IMR-90 (cell line): ENCODE results near the gene PBRM1. TPM values are rescaled to one million over a fixed set of nuclear protein-coding genes. Genes with fewer than 3 reads are reported as not detected.
A peak's percentile ranks its signal among the peaks of the same experiment; 100 is the strongest.

Experiments used
- ATAC-seq: fragments of 200-7000 bp; cut with Tn5 transposase; 2 replicates; pipeline ENCODE4 v1.9.1; 2020; ENCODE audit warnings: low read depth, mild to moderate bottlenecking, moderate library complexity
- BruUV-seq: library from RNA; stranded (reverse); fragments of 400-500 nt; replicated peaks from 2 replicates; lab custom pipeline; 2021; lab: Mats Ljungman, UMichigan
- CTCF ChIA-PET: fragments of 300-600 bp; formaldehyde crosslinking; extraction: SDS; loops from one replicate; lab custom pipeline; 2021; ENCODE audit warnings: antibody characterized with exemption; lab: Yijun Ruan, JAX
- POLR2A ChIA-PET: fragments of 300-600 bp; sonication (Branson Sonifier 250); formaldehyde crosslinking; loops from one replicate; lab custom pipeline; 2022; ENCODE audit warnings: antibody characterized with exemption; ENCODE audit not compliant: unreplicated experiment; lab: Charles Lee
- DNase-seq: peaks from one replicate; pipeline ENCODE4 v3.0.0; 2013
- H2AFZ ChIP-seq: replicated peaks from 2 replicates; pipeline ENCODE3; 2013; ENCODE audit warnings: low read length, mild to moderate bottlenecking; ENCODE audit not compliant: poor library complexity
- H2AK5ac ChIP-seq: 2 replicates; pipeline ENCODE4 v1.6.1; 2013; ENCODE audit warnings: low read depth, low read length, inconsistent platforms
- H2AK9ac ChIP-seq: replicated peaks from 2 replicates; pipeline ENCODE3; 2013; ENCODE audit warnings: mild to moderate bottlenecking, low read depth, low read length, moderate library complexity; ENCODE audit not compliant: poor library complexity
- H2BK120ac ChIP-seq: 2 replicates; pipeline ENCODE4 v1.6.1; 2013; ENCODE audit warnings: low read depth, low read length, inconsistent platforms
- H2BK15ac ChIP-seq: 3 replicates; pipeline ENCODE4 v1.6.1; 2013; ENCODE audit warnings: low read depth, low read length, inconsistent platforms
- H2BK20ac ChIP-seq: 2 replicates; pipeline ENCODE4 v1.6.1; 2013; ENCODE audit warnings: low read depth, mild to moderate bottlenecking, inconsistent platforms, low read length, moderate library complexity
- H2BK5ac ChIP-seq: 2 replicates; pipeline ENCODE4 v1.6.1; 2013; ENCODE audit warnings: mild to moderate bottlenecking, low read depth, low read length, inconsistent platforms; ENCODE audit not compliant: poor library complexity, severe bottlenecking
- H3K14ac ChIP-seq: replicated peaks from 2 replicates; pipeline ENCODE4 v1.6.1; 2013; ENCODE audit warnings: low read depth, low read length, inconsistent platforms
- H3K18ac ChIP-seq: 2 replicates; pipeline ENCODE4 v1.6.1; 2013; ENCODE audit warnings: low read depth, low read length, control low read depth
- H3K23ac ChIP-seq: 2 replicates; pipeline ENCODE4 v1.6.1; 2013; ENCODE audit warnings: low read depth, low read length, inconsistent platforms
- H3K27ac ChIP-seq: 2 replicates; pipeline ENCODE4 v1.5.1; 2013; ENCODE audit warnings: mild to moderate bottlenecking, control low read depth, low read length; ENCODE audit not compliant: insufficient read depth
- H3K27me3 ChIP-seq: 2 replicates; pipeline ENCODE4 v1.6.1; 2013; ENCODE audit warnings: low read length; ENCODE audit not compliant: control insufficient read depth, insufficient read depth
- H3K36me3 ChIP-seq: 2 replicates; pipeline ENCODE4 v1.6.1; 2013; ENCODE audit warnings: low read length, mixed read lengths; ENCODE audit not compliant: control insufficient read depth, insufficient read depth
- H3K4ac ChIP-seq: 2 replicates; pipeline ENCODE4 v1.6.1; 2013; ENCODE audit warnings: low read depth, low read length, inconsistent platforms
- H3K4me1 ChIP-seq: 2 replicates; pipeline ENCODE4 v1.6.1; 2013; ENCODE audit warnings: low read length, mixed read lengths; ENCODE audit not compliant: control insufficient read depth, insufficient read depth
- H3K4me2 ChIP-seq: 2 replicates; pipeline ENCODE4 v1.6.1; 2013; ENCODE audit warnings: low read depth, mild to moderate bottlenecking, control low read depth, low read length, moderate library complexity
- H3K4me3 ChIP-seq: 2 replicates; pipeline ENCODE4 v1.5.1; 2013; ENCODE audit warnings: low read depth, mild to moderate bottlenecking, control low read depth, low read length, moderate library complexity; ENCODE audit not compliant: insufficient read depth
- H3K56ac ChIP-seq: 2 replicates; pipeline ENCODE4 v1.6.1; 2013; ENCODE audit warnings: low read length, inconsistent platforms; ENCODE audit not compliant: insufficient read depth; ENCODE audit errors: extremely low read depth
- H3K79me1 ChIP-seq, 2 experiments: 2 replicates each; pipeline ENCODE4 v1.6.1; 2013; ENCODE audit warnings: low read length in 2 of 2, inconsistent platforms in 1 of 2, low read depth in 1 of 2
- H3K9ac ChIP-seq: 2 replicates; pipeline ENCODE4 v1.6.1; 2013; ENCODE audit warnings: low read depth, low read length, control low read depth
- H3K9me1 ChIP-seq: 2 replicates; pipeline ENCODE4 v1.6.1; 2013; ENCODE audit warnings: low read length, inconsistent platforms; ENCODE audit not compliant: insufficient read depth
- H3K9me3 ChIP-seq: 2 replicates; pipeline ENCODE4 v1.6.1; 2013; ENCODE audit warnings: low read length; ENCODE audit not compliant: control insufficient read depth, insufficient read depth
- H4K20me1 ChIP-seq: 2 replicates; pipeline ENCODE4 v1.6.1; 2013; ENCODE audit warnings: low read length, inconsistent platforms; ENCODE audit not compliant: insufficient read depth
- H4K5ac ChIP-seq: 2 replicates; pipeline ENCODE4 v1.6.1; 2013; ENCODE audit warnings: mild to moderate bottlenecking, low read depth, low read length, control low read depth
- H4K8ac ChIP-seq, 2 experiments: 2 replicates each; pipeline ENCODE4 v1.6.1; 2013; ENCODE audit warnings: low read depth in 2 of 2, low read length in 2 of 2, control low read depth in 1 of 2, inconsistent platforms in 1 of 2
- H4K91ac ChIP-seq: 2 replicates; pipeline ENCODE4 v1.6.1; 2013; ENCODE audit warnings: low read depth, low read length, inconsistent platforms; ENCODE audit not compliant: insufficient read depth
- BHLHE40 ChIP-seq: fragments of 150-350 bp; IDR thresholded peaks from 2 replicates; pipeline ENCODE4 v1.6.1; 2016; ENCODE audit warnings: mild to moderate bottlenecking, low read depth, low read length
- CEBPB ChIP-seq: IDR thresholded peaks from 2 replicates; pipeline ENCODE4 v1.6.1; 2012; ENCODE audit warnings: low read depth, low read length, improper control_type of control experiment
- CHD1 ChIP-seq: IDR thresholded peaks from 2 replicates; pipeline ENCODE4 v1.6.1; 2012; ENCODE audit warnings: low read depth, low read length, improper control_type of control experiment
- CTCF ChIP-seq: conservative IDR thresholded peaks from 2 replicates; pipeline ENCODE4 v1.5.1; 2012; ENCODE audit warnings: mild to moderate bottlenecking, low read depth, low read length, improper control_type of control experiment
- ELK1 ChIP-seq: fragments of 150-350 bp; IDR thresholded peaks from 2 replicates; pipeline ENCODE4 v1.6.1; 2016; ENCODE audit warnings: low read depth, mild to moderate bottlenecking, low read length, moderate library complexity, borderline replicate concordance
- FOS ChIP-seq: fragments of 150-350 bp; IDR thresholded peaks from 2 replicates; pipeline ENCODE4 v1.6.1; 2016; ENCODE audit warnings: low read depth, low read length
- MAFK ChIP-seq: IDR thresholded peaks from 2 replicates; pipeline ENCODE4 v1.6.1; 2012; ENCODE audit warnings: low read depth, low read length, improper control_type of control experiment
- MAZ ChIP-seq: IDR thresholded peaks from 2 replicates; pipeline ENCODE4 v1.6.1; 2012; ENCODE audit warnings: low read depth, mild to moderate bottlenecking, low read length, improper control_type of control experiment, moderate library complexity, borderline replicate concordance
- MXI1 ChIP-seq: IDR thresholded peaks from 2 replicates; pipeline ENCODE4 v1.6.1; 2012; ENCODE audit warnings: low read depth, mild to moderate bottlenecking, low read length, moderate library complexity, borderline replicate concordance
- NFE2L2 ChIP-seq: fragments of 150-350 bp; IDR thresholded peaks from 2 replicates; pipeline ENCODE4 v1.6.1; 2016; ENCODE audit warnings: low read depth, mild to moderate bottlenecking, low read length
- POLR2A ChIP-seq: IDR thresholded peaks from 2 replicates; pipeline ENCODE4 v1.6.1; 2012; ENCODE audit warnings: mild to moderate bottlenecking, low read depth, low read length
- RAD21 ChIP-seq: IDR thresholded peaks from 2 replicates; pipeline ENCODE4 v1.6.1; 2012; ENCODE audit warnings: low read length, improper control_type of control experiment
- RCOR1 ChIP-seq: IDR thresholded peaks from 2 replicates; pipeline ENCODE4 v1.6.1; 2012; ENCODE audit warnings: mild to moderate bottlenecking, low read length, improper control_type of control experiment; ENCODE audit not compliant: insufficient replicate concordance
- RFX5 ChIP-seq: IDR thresholded peaks from 2 replicates; pipeline ENCODE4 v1.8.0; 2012; ENCODE audit warnings: low read depth, mild to moderate bottlenecking, low read length, moderate library complexity
- SMC3 ChIP-seq: fragments of 150-350 bp; IDR thresholded peaks from 2 replicates; pipeline ENCODE4 v1.6.1; 2016; ENCODE audit warnings: low read depth, mild to moderate bottlenecking, antibody characterized with exemption, low read length, moderate library complexity
- USF2 ChIP-seq: fragments of 150-350 bp; IDR thresholded peaks from 2 replicates; pipeline ENCODE4 v1.6.1; 2017; ENCODE audit warnings: mild to moderate bottlenecking, antibody characterized with exemption, low read length, low read depth
- WGBS, 2 experiments: methylation state at CpG; one replicate each; pipeline versions ENCODE4 v1.1.5 to v1.1.7; 2013; ENCODE audit warnings: missing lambda C conversion rate in 2 of 2; ENCODE audit not compliant: insufficient read length in 1 of 2; ENCODE audit errors: extremely low coverage in 2 of 2; 5-methylcytosine and 5-hydroxymethylcytosine counted together
- dilution Hi-C: fragments of 300-500 bp; cut with HindIII; formaldehyde crosslinking; loops from one replicate; pipeline ENCODE4 v1.14.3; 2018; ENCODE audit warnings: low sequenced_read_pairs; ENCODE audit not compliant: unreplicated experiment
- in situ Hi-C: fragments of 300-500 bp; cut with MboI; formaldehyde crosslinking; loops from 3 replicates; pipeline ENCODE4 v1.14.3; 2019; ENCODE audit warnings: low sequenced_read_pairs, inconsistent platforms, mixed read lengths
- intact Hi-C: fragments of 100-400 bp; cut with micrococcal nuclease; formaldehyde crosslinking; loops from 2 replicates; pipeline ENCODE4 v1.10.0; 2022
- polyA plus RNA-seq, 3 experiments: library from polyadenylated mRNA; depleted of rRNA; stranded (reverse); fragments of >200 nt; gene quantifications; 2 replicates each; pipeline ENCODE4 v1.2.3, GENCODE V29; 2012; ENCODE audit warnings: low replicate concordance in 1 of 3
- total RNA-seq: library from RNA; depleted of rRNA; stranded (reverse); fragments of >200 nt; gene quantifications from 2 replicates; pipeline ENCODE4 v1.2.3, GENCODE V29; 2012

Gene PBRM1
- total and polyA plus RNA-seq, 2 of the 4 experiments (the other 2 are of a cell fraction): 16.5 to 72.6 TPM

GRCh38 chr3:52547143-52547542 is 138.6 kb downstream of the PBRM1 start:
- no peak overlapping the region for H2BK15ac ChIP-seq
- H3K9me1 ChIP-seq: no peaks in the 10 kb centered on the region
- no peak overlapping the region for H3K23ac ChIP-seq
- peaks cover 9 to 25% of the 10 kb centered on the region in 2 experiments; a peak in 3 of 4 replicates for H3K79me1 ChIP-seq
- no peak overlapping the region for H4K91ac ChIP-seq
- TF ChIP-seq CEBPB (no peak), USF2 (no peak), RAD21 (no peak), RCOR1 (no peak), MAZ (no peak), MXI1 (no peak), CHD1 (no peak), SMC3 (no peak), FOS (no peak), BHLHE40 (no peak), RFX5 (no peak), ELK1 (no peak), NFE2L2 (no peak), CTCF (no peak), POLR2A (no peak), MAFK (no peak)
- no peak overlapping the region for H4K8ac ChIP-seq
- H3K4me3 ChIP-seq: no peak overlapping the region
- ChIA-PET POLR2A (no interaction called here), CTCF (no interaction called here)
- H3K9me3 ChIP-seq: no peaks in the 10 kb centered on the region
- ATAC-seq: peak; percentile 22; the same call in 1 of the 2 replicates
- H3K4ac ChIP-seq: no peak overlapping the region
- no CpG with 5 or more reads among the region's 2 CpGs for WGBS, 2 experiments
- in situ Hi-C loops (no loop called here), dilution Hi-C loops (no loop called here), intact Hi-C loops (no loop called here)
- no peak overlapping the region for H3K18ac ChIP-seq
- H2AK9ac ChIP-seq: no peak overlapping the region
- no peak overlapping the region for H3K4me2 ChIP-seq
- DNase-seq: no peak
- no peaks in the 10 kb centered on the region for H3K27me3 ChIP-seq
- peaks cover 2% of the 10 kb centered on the region; the same call in 1 of the 2 replicates for H3K4me1 ChIP-seq
- H3K14ac ChIP-seq: no peak overlapping the region
- H3K9ac ChIP-seq: no peak overlapping the region
- no peak overlapping the region for H3K56ac ChIP-seq
- no peak overlapping the region for H2BK20ac ChIP-seq
- no peak overlapping the region for H2AK5ac ChIP-seq
- H2BK120ac ChIP-seq: no peak overlapping the region
- H4K20me1 ChIP-seq: peaks cover 3% of the 10 kb centered on the region
- H3K36me3 ChIP-seq: peaks cover 23% of the 10 kb centered on the region
- H2BK5ac ChIP-seq: peak overlapping the region; percentile 20
- H3K27ac ChIP-seq: no peak overlapping the region
- no peak overlapping the region for H2AFZ ChIP-seq
- BruUV-seq: no TSS peak
- no peak overlapping the region for H4K5ac ChIP-seq
